Measurements from ENCODE around the gene CAT. TPM values are rescaled to one million over a fixed set of nuclear protein-coding genes. Genes with fewer than 3 reads are reported as not detected.

Gene CAT
- total RNA-seq, 1 donor from 2014 or later: 19.0 TPM

GRCh38 chr11:34483106-34483874 lies 44.6 kb downstream of the CAT start:
- DNase-seq: no peak
- Mint-ChIP-seq H3K9me3 (no peaks in the 10 kb centered on the region), H3K4me3 (no peak overlapping the region), H3K27me3 (peaks cover 16% of the 10 kb centered on the region), H3K4me1 (no peaks in the 10 kb centered on the region), H3K27ac (no peak overlapping the region), H3K36me3 (ENCODE audit: low read depth) (no peaks in the 10 kb centered on the region)
- intact Hi-C loops (cut with micrococcal nuclease): no loop called here

DNA sequence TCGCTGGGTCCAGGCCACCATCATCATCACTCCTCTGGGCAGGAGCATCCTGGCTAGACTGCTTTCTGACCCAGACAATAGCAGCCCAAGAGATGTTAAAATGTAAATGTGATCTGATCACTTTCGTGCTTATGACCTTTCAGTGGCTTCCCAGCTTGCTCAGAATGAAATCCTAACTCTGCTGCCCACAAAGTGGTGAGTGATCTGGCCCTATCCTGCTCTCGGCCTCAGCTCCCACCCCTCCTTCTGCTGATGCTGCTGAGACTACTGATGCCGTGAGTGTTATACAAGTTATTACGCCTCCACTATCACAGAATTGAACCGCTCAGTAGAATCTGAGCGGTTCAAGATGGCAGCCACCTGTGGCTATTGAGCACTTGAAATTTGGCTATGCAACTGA lies 48.7 kb downstream of the CAT start:
- H3K36me3 Mint-ChIP-seq (ENCODE audit: low read depth): no peaks in the 10 kb centered on the region
- intact Hi-C loops (cut with micrococcal nuclease): no loop called here
- no peak for DNase-seq
- H3K9me3 Mint-ChIP-seq: no peaks in the 10 kb centered on the region
- no peaks in the 10 kb centered on the region for H3K27me3 Mint-ChIP-seq
- H3K4me1 Mint-ChIP-seq: no peaks in the 10 kb centered on the region
- no peak overlapping the region for H3K27ac Mint-ChIP-seq
- no peak overlapping the region for H3K4me3 Mint-ChIP-seq

DNA sequence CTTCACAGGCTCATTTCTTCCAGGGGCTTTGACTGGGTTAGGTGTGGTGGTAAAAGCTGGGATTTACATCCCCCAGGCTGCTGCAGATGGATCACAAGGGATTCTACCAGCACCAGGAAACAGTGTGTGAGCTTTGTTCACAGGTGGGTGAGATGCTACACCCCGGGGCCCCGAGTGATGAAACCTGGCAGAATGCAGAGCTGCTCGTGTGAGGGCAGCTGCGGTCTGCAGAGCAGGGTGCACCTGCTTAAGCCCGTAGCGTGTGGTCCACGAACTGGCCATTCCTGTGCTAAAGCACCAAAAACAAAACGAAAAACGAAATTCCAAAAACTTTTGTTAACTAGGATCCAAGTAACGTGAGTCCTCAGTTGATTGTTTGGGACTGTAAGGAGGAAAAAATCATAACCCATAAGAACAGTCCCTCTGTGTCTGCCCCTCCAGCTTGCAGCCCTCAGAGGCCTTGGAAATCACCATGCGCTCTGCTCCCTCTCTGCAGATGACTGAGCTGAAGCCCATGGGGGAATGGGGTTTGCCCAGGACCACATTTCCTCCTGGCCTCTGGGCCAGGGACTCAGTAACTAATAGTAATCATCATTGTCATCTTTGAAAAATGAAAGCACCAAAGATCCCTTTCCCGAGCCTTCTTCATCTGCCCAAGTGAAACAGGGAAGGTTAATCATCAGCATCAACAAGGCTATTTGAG lies 50.3 kb downstream of the CAT start:
- H3K27ac Mint-ChIP-seq: no peak overlapping the region
- intact Hi-C loops (cut with micrococcal nuclease): no loop called here
- no peaks in the 10 kb centered on the region for H3K9me3 Mint-ChIP-seq
- no peaks in the 10 kb centered on the region for H3K4me1 Mint-ChIP-seq
- no peak overlapping the region for H3K4me3 Mint-ChIP-seq
- H3K27me3 Mint-ChIP-seq: no peaks in the 10 kb centered on the region
- no peaks in the 10 kb centered on the region for H3K36me3 Mint-ChIP-seq (ENCODE audit: low read depth)
- no peak for DNase-seq

- H3K4me1 Mint-ChIP-seq: no peaks in the 10 kb centered on the region
- peaks cover 2% of the 10 kb centered on the region for H3K27me3 Mint-ChIP-seq
- intact Hi-C loops (cut with micrococcal nuclease): no loop called here
Observed at GRCh38 chr11:34490304-34490703, 51.6 kb downstream of the CAT start.

GRCh38 chr11:34492806-34493414 lies 54.2 kb downstream of the CAT start:
- Mint-ChIP-seq H3K27me3 (peaks cover 2% of the 10 kb centered on the region), H3K27ac (no peak overlapping the region), H3K9me3 (no peaks in the 10 kb centered on the region), H3K4me1 (no peaks in the 10 kb centered on the region), H3K4me3 (no peak overlapping the region), H3K36me3 (ENCODE audit: low read depth) (no peaks in the 10 kb centered on the region)
- peak; percentile 75 for DNase-seq
- intact Hi-C loops (cut with micrococcal nuclease): loop anchor here (1.0 to 2.0 kb wide), 3 partner anchors 127 to 684 kb away; no protein-coding TSS in a partner anchor

More at GRCh38 chr11:34490304-34490703, 51.6 kb downstream of the CAT start:
- no peaks in the 10 kb centered on the region for H3K9me3 Mint-ChIP-seq
- H3K4me3 Mint-ChIP-seq: no peak overlapping the region
- H3K27ac Mint-ChIP-seq: no peak overlapping the region
- no peaks in the 10 kb centered on the region for H3K36me3 Mint-ChIP-seq (ENCODE audit: low read depth)
- no peak for DNase-seq

DNA sequence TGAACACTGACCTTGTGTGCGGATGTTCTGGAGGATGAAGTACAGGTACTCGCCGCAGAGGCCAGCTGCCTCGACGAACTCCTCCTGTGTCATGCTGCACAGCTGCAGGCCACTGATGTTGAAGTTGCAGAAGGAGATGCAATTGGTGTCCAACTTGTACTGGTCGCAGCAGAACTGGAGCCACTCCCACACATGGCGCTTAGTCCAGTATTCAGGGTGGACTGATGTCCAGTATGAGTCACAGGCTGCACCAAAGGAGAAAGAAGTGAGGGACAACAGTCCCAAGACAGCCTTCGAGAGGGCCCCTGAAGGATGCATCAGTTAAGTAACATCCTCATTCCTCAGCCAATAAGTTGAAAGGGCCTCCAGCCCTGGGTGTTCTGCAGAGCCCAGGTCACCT lies 54.7 kb downstream of the CAT start:
- intact Hi-C loops (cut with micrococcal nuclease): loop anchor here (2.0 kb wide), 1 partner anchor 685 kb away; no protein-coding TSS in a partner anchor
- H3K36me3 Mint-ChIP-seq (ENCODE audit: low read depth): no peaks in the 10 kb centered on the region
- no peak overlapping the region for H3K4me3 Mint-ChIP-seq
- H3K4me1 Mint-ChIP-seq: no peaks in the 10 kb centered on the region
- no peak overlapping the region for H3K27ac Mint-ChIP-seq
- DNase-seq: no peak
- H3K9me3 Mint-ChIP-seq: no peaks in the 10 kb centered on the region
- peaks cover 3% of the 10 kb centered on the region for H3K27me3 Mint-ChIP-seq

GRCh38 chr11:34493926-34494595 lies 55.3 kb downstream of the CAT start:
- intact Hi-C loops (cut with micrococcal nuclease): loop anchor here (2.0 kb wide), 1 partner anchor 685 kb away; no protein-coding TSS in a partner anchor
- H3K36me3 Mint-ChIP-seq (ENCODE audit: low read depth): no peaks in the 10 kb centered on the region

GRCh38 chr11:34495239-34495723 lies 56.5 kb downstream of the CAT start:
- intact Hi-C loops (cut with micrococcal nuclease): no loop called here
- Mint-ChIP-seq H3K4me3 (no peak overlapping the region), H3K36me3 (ENCODE audit: low read depth) (no peaks in the 10 kb centered on the region), H3K27me3 (peaks cover 4% of the 10 kb centered on the region), H3K9me3 (no peaks in the 10 kb centered on the region), H3K27ac (no peak overlapping the region), H3K4me1 (no peaks in the 10 kb centered on the region)
- no peak for DNase-seq

More at GRCh38 chr11:34493926-34494595, 55.3 kb downstream of the CAT start:
- H3K4me3 Mint-ChIP-seq: no peak overlapping the region
- H3K27ac Mint-ChIP-seq: no peak overlapping the region
- H3K9me3 Mint-ChIP-seq: no peaks in the 10 kb centered on the region
- no peaks in the 10 kb centered on the region for H3K4me1 Mint-ChIP-seq
- DNase-seq: no peak
- peaks cover 4% of the 10 kb centered on the region for H3K27me3 Mint-ChIP-seq

GRCh38 chr11:34495724-34496377 lies 57.1 kb downstream of the CAT start:
- DNase-seq: no peak
- peaks cover 4% of the 10 kb centered on the region for H3K27me3 Mint-ChIP-seq
- H3K27ac Mint-ChIP-seq: no peak overlapping the region
- no peaks in the 10 kb centered on the region for H3K4me1 Mint-ChIP-seq
- H3K36me3 Mint-ChIP-seq (ENCODE audit: low read depth): no peaks in the 10 kb centered on the region
- no peak overlapping the region for H3K4me3 Mint-ChIP-seq
- H3K9me3 Mint-ChIP-seq: no peaks in the 10 kb centered on the region
- intact Hi-C loops (cut with micrococcal nuclease): no loop called here

DNA sequence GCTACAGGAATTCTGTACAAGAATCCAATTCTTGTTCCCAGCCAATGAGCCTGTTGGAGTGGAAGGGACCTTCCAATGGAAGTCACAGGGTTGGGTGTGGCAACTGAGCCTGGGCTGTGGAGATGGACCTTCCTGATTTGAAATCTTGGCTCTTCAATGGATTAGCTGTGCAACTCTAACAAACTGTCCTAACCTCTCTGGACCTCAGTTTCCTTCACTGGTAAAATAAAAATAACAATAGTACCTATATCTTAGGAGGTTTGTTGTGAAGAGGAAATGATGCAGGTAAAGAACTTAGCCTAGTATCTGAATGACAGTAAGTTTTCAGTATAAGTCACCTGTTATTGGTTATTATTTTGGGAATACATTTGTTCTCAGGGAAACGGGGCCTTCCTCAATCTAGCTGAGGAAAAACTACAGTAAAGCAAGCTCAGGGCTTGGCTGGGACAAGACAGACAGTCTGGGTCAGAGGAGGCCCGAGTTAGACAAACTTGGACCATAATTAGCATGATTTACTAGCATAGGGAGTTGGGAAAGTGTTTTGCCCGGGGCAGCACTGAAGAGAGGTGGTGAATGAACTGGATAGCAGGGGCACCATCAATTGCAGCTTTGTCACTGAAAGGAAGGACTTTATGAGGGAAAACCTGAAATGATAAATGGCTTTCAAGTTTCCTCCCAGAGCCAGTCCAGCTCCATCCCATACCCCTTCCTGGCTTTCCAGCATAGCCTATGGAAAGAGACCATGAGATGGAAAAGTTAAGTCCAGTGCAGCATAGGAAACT lies 61.2 kb downstream of the CAT start:
- DNase-seq: no peak
- Mint-ChIP-seq H3K27ac (no peak overlapping the region), H3K4me3 (no peak overlapping the region), H3K4me1 (no peaks in the 10 kb centered on the region), H3K36me3 (ENCODE audit: low read depth) (no peaks in the 10 kb centered on the region), H3K27me3 (peaks cover 6% of the 10 kb centered on the region), H3K9me3 (no peaks in the 10 kb centered on the region)
- intact Hi-C loops (cut with micrococcal nuclease): no loop called here

- Mint-ChIP-seq H3K36me3 (ENCODE audit: low read depth) (no peaks in the 10 kb centered on the region), H3K27me3 (peaks cover 5% of the 10 kb centered on the region), H3K4me1 (no peaks in the 10 kb centered on the region), H3K4me3 (no peak overlapping the region), H3K9me3 (no peaks in the 10 kb centered on the region), H3K27ac (no peak overlapping the region)
- intact Hi-C loops (cut with micrococcal nuclease): no loop called here
- DNase-seq: no peak
Observed at GRCh38 chr11:34501500-34501899, 62.8 kb downstream of the CAT start.

DNA sequence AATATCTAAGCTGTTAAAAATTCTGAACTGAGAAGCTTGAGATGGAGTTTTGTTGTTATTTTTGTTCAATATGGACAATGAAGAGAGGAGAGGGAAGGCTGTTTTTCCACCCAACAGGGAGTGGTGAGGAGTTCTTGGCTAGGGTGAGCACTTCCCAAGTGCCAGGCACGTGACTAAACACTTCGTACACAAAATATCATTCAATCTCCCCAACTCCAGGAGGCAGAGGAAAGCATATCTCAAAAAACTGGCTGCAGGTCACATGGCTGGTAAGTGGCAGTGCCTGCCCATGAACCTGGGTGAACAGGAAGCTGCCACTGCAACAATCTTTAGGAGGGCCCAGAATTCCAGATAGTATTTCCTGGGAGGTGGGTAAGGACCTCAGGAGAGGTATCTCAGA lies 63.2 kb downstream of the CAT start:
- DNase-seq: no peak
- Mint-ChIP-seq H3K4me3 (no peak overlapping the region), H3K9me3 (no peaks in the 10 kb centered on the region), H3K27ac (no peak overlapping the region), H3K4me1 (no peaks in the 10 kb centered on the region), H3K27me3 (peaks cover 5% of the 10 kb centered on the region), H3K36me3 (ENCODE audit: low read depth) (no peaks in the 10 kb centered on the region)
- intact Hi-C loops (cut with micrococcal nuclease): no loop called here

- intact Hi-C loops (cut with micrococcal nuclease): no loop called here
- DNase-seq: no peak
- no peak overlapping the region for H3K27ac Mint-ChIP-seq
- H3K4me1 Mint-ChIP-seq: no peaks in the 10 kb centered on the region
- peaks cover 5% of the 10 kb centered on the region for H3K27me3 Mint-ChIP-seq
- no peaks in the 10 kb centered on the region for H3K36me3 Mint-ChIP-seq (ENCODE audit: low read depth)
- no peak overlapping the region for H3K4me3 Mint-ChIP-seq
- H3K9me3 Mint-ChIP-seq: no peaks in the 10 kb centered on the region
Observed at GRCh38 chr11:34502949-34503348, 64.2 kb downstream of the CAT start.

Data from activated CD4-positive, alpha-beta T cell treated with anti-CD3 and anti-CD28 coated beads, Interleukin-2, amount 10 ng/mL, durations not matched to agents 24 days and 14 days (primary cell).